NCI-H1694 treated with DMSO at 0.1 percent for 48 hours (cell line): ENCODE data around the gene PCBP2.
A peak's percentile ranks its signal among the peaks of the same experiment; 100 is the strongest.

ENCODE experiments used
- DNase-seq: peaks from one replicate; lab custom pipeline; 2025; lab: John Stamatoyannopoulos, UW

Gene PCBP2

GRCh38 chr12:53493610-53494391, 41.9 kb downstream of the PCBP2 start:
- no peak for DNase-seq

- DNase-seq: no peak
Observed at GRCh38 chr12:53495903-53496751, 44.2 kb downstream of the PCBP2 start.

- no peak for DNase-seq
Observed at GRCh38 chr12:53496752-53497032, 44.8 kb downstream of the PCBP2 start.

- no peak for DNase-seq
Observed at GRCh38 chr12:53497461-53497860, 45.6 kb downstream of the PCBP2 start.

GRCh38 chr12:53498235-53498630, 46.3 kb downstream of the PCBP2 start:
- DNase-seq: no peak

GRCh38 chr12:53499266-53500141, 47.6 kb downstream of the PCBP2 start, which contains the start of gene MAP3K12:
Gene MAP3K12, minus strand, starts transcription at chr12:53499458. Its CDS starts 12,067 bp downstream, at chr12:53487391.
- peak; percentile 42 for DNase-seq

- no peak for DNase-seq
Observed at GRCh38 chr12:53500142-53500775, 48.4 kb downstream of the PCBP2 start.

- peak; percentile 98 for DNase-seq
Observed at GRCh38 chr12:53500776-53501614, 49.1 kb downstream of the PCBP2 start, which contains the start of gene TARBP2. Gene TARBP2, plus strand, starts transcription at chr12:53501283. Its CDS starts 126 bp downstream, at chr12:53501409.

GRCh38 chr12:53501615-53502181, 49.8 kb downstream of the PCBP2 start:
- no peak for DNase-seq

- no peak for DNase-seq
Observed at GRCh38 chr12:53502331-53502730, 50.4 kb downstream of the PCBP2 start.

GRCh38 chr12:53502983-53503728, 51.3 kb downstream of the PCBP2 start:
- no peak for DNase-seq

- no peak for DNase-seq
Observed at GRCh38 chr12:53504004-53504920, 52.4 kb downstream of the PCBP2 start.

GRCh38 chr12:53505086-53505485, 53.2 kb downstream of the PCBP2 start:
- no peak for DNase-seq

GRCh38 chr12:53505555-53506449, 53.9 kb downstream of the PCBP2 start:
- DNase-seq: no peak

- DNase-seq: no peak
Observed at GRCh38 chr12:53506450-53506785, 54.5 kb downstream of the PCBP2 start.

- no peak for DNase-seq
Observed at GRCh38 chr12:53506881-53507602, 55.1 kb downstream of the PCBP2 start, which contains the start of gene NPFF. Gene NPFF, minus strand, starts transcription at chr12:53507484. Its CDS starts 10 bp downstream, at chr12:53507474.

- no peak for DNase-seq
Observed at GRCh38 chr12:53507603-53507885, 55.6 kb downstream of the PCBP2 start.
